ENCODE measurements around the gene AGRP. TPM values are rescaled to one million over a fixed set of nuclear protein-coding genes. Genes with fewer than 3 reads are reported as not detected.

The AGRP gene
- total RNA-seq, 1 donor from 2014 or later: not detected

DNA sequence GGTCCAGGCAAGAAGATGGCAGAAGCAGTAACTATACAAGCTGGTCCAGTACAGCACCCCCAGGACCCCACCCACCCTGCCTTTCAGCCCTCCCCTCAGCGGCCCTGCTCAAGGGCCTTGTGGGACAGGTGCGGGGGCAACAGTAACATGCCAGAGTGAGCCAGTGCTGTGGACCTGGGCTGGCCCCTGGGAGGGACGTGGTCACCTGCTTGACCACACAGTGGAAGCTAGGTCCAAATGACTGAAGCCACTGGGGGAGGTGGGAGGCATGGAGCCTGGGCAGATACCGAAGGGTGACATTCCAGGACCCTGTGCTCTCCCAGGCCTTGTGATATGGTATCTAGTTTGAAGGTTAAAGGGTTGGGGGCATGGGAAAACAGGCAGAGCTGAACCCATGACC lies 19.7 kb downstream of the AGRP start:
- no peak for DNase-seq (ENCODE audit: low spot score)

DNA sequence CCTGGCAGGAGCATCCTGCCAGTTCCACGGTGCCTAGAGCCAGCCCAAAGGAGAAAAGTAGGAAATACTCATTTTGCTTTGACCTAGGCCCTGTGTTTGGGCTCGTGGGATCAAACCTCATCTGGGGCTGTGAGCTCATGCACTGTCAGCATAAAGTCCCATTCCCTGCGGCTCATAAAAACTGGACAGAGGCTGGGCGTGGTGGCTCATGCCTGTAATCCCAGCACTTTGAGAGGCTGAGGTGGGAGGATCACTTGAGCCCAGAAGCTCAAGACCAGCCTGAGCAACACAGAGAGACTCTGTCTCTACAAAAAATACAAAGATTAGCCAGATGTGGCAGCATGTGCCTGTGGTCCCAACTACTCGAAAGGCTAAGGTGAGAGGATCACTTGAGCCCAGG lies 20.3 kb downstream of the AGRP start:
- DNase-seq (ENCODE audit: low spot score): no peak

DNA sequence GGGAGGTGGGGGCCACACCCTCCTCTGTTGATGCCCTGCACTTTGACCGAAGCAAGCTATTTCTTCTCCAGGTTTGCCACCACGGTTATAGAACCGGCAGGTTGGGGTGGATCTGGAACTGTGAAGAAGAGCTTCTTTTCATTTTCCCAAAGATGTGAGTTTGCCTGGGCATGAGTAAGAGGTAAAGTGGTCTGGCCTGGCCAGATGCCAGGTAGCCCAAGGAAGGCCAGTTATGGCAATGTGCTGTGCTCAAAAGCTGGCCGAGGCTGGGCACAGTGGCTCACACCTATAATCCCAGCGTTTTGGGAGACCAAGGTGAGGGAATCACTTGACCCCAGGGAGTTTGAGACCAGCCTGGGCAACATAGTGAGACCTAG lies 21.1 kb downstream of the AGRP start:
- no peak for DNase-seq (ENCODE audit: low spot score)

DNA sequence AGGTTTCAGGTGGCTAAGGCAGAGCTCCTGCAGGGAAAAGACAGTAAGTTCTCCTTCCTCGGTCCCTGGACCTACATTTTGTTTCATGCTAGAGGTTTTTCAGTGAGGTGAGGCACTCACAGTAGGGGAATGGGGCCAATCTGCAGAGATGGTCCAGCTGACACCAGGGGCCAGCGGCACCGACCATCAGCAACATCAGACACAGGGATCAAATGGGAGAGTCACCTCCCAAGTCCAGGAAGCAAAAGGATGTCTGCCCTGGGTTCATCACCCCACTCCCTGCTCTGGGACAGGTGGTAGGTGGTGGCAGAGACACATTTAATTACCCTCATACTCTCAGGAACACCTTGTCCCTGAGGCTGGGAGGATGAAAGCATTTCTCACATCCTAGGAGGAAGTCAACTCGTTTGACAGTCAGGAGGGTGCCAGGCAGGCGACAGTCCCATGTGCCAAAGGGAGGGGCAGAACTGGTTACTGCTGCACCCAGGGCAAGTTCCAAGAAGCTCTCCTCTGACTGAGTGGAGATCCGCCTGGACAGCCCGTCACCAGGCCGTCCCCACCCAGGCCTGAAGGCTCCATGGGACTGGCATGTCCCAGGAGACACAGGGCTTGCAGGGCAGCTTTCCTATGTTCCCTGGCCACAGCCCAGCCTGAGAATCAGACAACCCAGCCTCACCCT lies 21.6 kb downstream of the AGRP start:
- DNase-seq (ENCODE audit: low spot score): no peak

DNA sequence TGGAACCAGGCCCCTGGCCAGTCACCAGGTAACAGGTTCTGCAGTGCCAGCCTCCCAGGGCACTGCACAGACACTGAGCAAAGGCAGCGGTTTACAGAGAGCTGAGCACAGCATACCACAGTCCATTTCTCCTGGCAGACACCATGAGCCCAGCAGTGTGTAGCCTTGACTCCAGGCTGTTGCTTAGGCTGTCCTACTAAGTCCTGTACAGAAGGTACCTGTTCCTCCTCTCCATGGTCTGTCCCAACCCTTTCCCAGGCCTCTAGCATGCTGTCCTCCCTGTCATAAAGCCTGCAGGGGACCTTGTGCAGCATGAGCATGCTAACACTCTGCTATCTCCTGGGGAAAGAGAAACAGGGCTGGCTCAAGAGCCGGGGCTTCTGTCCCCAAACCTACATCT lies 22.4 kb downstream of the AGRP start:
- no peak for DNase-seq (ENCODE audit: low spot score)

DNA sequence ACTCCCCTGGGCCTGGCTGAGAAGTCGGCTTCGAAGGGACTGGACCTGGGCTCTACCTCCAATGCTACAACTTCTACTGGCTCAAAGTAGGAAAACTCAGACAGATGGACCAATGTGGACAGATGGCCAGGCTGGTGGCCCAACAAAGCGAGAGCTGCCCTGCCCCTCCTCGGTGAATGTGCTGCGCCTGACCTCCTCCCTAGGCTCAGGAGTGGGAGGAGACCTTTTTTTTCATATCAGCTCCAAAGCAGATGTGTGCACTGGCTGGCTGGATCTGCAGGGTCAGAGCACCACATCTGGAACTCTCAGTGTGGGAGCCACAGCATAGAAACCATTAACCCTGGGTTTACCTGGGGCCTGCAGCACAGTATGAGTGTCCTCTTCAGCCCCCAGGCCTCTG lies 23.2 kb downstream of the AGRP start:
- DNase-seq (ENCODE audit: low spot score): no peak

DNA sequence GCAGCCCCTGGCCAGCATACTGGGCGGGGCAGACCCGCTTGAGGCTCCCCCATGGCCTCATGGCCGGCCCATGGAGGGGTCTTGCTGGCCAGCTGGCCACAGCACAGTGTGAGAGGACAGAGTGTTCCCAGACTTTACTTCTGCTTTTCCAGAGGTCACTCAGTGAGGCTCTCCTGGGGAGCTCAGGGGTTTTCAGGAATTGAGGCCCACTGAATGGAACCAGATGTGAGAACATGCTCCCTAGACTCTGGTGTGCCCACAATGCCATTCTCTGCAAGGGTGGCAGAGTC lies 23.5 kb downstream of the AGRP start:
- DNase-seq (ENCODE audit: low spot score): no peak

DNA sequence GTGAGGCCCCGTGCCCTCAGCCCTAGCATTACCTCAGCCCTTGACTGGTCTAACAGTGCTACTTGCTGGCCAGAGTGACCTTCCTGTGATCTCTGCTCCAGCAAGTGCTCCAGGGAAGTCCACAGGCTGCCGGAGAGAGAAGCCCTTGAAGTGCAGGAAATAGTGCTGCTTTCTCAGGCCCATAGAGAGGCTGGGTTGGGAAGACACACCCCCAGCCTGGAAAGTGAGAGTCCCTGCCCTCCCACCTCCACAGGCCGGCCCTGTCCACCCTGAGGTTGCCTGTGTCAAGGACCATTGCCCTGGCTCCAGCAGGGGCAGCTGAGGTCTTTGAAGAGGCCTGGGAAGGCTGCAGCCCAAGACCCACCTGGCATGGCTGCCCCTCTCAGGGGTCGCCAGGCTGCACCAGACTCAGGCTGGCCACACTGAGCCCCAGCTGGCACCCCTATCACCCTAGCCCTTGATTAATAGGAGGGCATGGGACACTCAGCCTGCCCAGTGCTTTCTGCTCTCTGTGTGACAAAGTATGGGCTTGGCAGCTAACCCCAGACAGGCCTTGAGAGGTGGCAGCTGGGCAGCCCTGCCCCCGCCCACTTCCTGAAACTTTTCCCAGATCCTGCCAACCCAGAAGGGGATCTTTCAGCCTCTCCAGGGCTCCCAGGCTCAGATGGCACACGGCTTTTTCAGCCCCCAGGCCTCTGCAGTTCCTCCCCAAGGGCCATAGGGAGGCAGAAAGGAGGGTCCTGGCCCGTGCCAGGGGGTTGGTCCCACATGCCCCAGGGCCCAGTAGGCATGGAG lies 24.1 kb downstream of the AGRP start:
- no peak for DNase-seq (ENCODE audit: low spot score)

DNA sequence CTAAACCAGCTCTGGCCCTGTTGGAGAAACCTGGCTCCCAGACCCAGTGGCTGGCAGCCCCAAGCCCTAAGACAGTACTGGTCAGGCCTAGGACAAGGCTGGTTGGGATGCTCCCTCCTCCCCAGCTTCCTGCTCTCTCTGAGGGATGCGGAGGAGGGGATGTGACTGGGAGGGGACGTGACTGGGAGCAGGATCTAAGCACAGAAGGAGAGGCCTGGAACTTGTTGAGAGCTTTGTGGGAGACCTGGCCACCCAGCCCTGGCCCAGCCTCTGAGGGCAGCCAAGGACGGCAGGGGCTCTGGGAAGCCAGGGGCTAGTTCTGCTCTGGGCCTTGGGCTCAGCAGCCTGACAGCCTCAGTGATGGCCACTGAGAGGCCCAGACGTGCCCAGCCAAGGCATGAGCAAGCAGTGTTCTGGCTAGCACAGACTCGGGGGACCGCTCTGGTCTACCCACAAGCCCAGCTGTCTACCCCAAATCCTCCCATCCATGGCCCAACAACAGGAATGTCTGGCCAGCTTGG lies 25.2 kb downstream of the AGRP start:
- no peak for DNase-seq (ENCODE audit: low spot score)

DNA sequence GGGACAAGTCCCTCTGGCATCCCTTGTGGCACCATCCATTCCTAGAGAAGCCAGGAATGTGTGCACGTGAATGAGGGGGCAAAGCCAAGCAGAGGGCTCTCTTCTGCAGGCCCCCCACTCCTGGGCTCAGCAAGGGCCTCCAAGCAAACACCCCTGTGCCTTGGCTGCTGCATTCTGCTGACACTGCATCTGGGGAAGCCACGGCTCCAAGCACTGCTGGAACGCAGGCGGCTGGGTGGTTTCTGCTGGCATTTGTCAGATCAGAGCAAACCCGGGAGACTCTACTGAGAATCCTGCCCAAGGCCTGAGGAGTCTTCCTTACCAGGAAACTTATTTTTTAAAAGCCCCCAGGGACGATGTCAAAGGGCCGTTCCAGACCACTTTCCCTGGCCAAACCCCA lies 25.7 kb downstream of the AGRP start:
- DNase-seq (ENCODE audit: low spot score): no peak

DNA sequence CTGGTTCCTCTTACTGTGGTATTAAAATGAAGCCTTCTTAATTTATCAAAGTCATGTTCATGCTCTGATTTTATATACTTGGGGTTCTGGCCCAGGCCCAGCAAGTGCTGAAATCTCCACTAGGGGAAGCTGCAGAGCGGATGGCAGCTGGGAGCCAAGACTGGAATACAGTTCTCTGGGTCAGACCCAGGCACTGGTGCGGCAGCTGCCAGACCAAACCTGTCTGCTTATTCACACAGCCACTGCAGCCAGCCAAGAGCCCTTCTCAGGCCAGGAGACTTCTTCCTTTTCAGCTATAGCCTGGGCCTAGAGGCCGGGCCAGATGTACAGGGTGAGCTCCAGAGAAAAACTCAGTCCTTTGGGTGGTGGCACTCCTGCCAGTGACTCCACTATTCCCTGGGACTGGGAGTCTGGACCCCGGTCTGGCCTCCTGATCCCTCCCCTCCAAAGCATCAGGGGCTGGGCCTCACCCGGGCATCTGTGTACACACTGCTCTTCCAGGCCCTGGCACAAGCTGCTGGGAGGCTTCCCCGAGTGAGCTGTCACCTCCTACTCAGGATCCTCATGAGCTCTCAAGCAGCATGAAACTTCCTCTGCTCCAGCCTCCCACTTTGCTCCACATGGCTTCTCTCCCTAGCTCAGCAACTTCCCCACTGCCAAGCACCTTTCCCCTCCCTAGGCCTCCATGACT lies 26.8 kb downstream of the AGRP start:
- no peak for DNase-seq (ENCODE audit: low spot score)

DNA sequence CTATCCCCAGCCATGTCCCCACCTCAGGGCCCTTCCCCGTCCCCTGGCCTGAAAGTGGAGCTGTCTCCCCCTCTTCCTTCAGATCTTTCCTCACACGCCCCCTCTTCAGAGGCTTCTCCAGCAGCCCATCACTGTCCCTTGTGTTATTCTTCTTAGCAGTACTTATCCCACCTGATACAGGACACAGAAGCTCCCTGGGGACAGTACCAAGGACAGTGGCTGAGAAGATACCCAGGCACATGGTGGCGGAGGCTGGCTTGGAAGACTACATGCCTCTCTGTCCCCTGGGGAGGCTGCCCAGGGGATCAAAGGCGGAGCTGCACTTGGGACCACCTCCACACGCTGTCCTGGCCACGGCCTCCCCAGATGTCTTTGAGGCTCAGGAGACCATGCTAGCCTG lies 28.5 kb downstream of the AGRP start:
- DNase-seq (ENCODE audit: low spot score): no peak

DNA sequence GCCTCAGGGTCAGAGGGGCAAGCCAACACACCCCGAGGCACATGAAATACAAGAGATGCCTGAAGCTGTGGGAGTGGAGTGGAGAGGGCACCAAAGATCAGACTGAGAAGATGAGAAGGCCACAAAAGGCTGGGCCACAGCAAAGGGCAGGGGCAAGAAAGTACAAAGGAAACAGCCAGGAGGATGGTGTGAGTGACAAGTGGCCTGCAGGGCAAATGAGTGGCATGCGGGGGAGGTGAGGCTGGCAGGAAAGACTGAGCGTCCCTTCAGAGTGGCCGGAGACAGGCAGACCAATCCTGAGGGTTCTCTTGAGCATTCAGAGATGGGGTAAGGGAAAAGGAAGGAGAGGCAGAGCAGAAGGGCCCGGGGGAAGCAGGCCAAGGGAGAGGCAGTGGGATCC lies 29.2 kb downstream of the AGRP start:
- DNase-seq (ENCODE audit: low spot score): no peak

DNA sequence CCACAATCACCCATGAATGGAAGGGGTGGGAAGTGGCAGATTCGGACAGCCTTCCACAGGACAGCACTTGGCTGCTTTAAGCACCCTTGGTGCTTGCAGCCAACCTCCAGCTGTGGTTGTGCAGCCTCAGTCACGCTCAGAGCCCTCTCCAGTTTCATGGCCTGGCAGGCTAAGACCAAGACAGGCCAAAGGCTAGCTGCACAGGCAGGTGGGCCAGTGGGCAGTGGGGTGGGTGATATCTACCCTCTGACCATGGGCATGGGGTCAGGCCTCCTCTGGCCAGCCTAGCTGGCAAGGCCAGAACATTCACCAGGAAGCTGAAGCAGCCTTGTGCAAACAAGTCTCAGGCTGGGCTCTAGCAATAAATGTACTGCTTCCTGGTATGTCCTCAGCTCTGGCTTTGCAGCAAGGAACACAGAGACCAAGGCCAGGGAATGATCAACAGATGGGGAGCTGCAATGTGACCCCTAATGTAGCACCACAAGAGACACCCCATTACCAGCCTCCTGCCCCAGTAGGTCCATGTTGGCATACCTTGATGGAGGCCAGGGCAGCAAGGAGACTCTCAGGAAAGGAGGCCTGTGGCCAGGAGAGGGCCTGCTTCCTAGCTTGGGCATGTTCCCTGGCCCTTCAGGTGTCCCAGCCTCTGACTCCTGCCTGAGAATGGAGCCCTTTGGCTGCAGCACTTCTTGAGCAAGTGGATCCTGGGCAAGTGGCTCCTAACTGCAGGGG lies 31.5 kb downstream of the AGRP start:
- no peak for DNase-seq (ENCODE audit: low spot score)

DNA sequence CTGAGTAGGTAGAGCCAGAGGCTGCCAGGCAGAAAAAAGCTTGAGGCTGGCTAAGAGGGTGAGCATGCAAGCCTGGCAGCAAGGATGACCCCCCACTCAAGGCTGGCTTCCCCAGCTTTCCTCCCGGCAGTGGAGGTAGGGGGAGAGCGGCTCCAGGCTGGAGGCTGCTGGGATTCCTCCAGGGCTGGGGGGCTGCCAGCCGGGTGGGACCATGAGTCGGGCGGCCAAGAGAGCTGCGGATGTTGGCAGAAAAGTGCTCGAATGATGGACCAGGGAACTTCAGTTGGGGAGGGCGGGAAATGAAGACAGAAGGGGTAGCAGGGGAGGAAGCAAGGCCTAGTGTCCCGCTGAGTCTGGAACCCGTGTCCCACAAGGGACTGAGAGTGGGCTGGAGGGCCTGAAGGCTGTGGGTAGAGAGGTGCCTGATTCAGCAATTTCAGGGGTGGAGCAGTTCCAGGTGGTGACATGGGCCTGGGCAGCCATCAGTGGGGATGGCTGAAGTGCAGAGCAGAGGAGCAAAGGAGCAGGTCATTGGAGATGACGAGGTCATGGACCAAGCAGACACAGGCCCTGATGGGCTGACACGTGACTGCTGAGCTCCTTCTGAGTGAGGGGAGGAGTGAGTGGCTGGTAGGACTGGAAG lies 32.2 kb downstream of the AGRP start:
- DNase-seq (ENCODE audit: low spot score): no peak

DNA sequence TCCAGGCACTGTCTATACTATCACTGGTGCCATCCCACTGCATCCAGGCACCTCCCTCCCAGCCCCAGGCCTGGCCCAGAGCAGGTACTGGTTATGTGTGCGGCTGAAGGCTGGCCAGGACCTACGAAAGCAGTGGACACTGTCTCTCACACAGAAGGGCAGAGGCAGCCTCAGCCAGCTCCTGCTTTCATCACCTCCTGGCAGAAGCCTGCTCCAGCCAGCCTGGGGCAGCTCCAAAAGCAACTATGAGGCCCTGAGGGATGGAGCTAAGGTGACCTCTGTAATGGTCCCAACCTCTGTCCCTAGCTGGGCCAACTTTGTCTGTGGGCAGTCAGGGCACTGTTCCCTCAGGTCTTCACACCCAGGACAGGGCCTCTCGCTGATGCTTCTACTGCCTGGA lies 33.6 kb downstream of the AGRP start:
- DNase-seq (ENCODE audit: low spot score): no peak

DNA sequence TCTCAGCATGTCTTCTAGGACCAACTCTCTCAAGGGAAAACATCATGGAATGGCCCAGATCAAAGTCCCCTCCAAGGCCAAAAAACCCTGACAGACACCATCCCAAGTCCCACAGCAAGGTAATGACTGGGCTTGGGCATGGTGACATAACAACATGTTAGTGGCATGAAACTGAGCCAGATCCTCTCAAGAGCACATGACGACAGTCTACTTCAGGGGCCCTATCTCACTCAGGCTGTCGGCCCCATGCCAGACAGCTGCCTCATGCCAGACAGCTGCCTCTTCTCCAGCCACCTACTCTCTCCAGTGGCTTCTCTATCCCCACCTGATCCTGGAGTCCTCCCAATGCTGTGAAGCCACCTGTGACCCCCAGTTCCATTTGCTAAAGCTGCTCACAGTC lies 34.0 kb downstream of the AGRP start:
- DNase-seq (ENCODE audit: low spot score): no peak

DNA sequence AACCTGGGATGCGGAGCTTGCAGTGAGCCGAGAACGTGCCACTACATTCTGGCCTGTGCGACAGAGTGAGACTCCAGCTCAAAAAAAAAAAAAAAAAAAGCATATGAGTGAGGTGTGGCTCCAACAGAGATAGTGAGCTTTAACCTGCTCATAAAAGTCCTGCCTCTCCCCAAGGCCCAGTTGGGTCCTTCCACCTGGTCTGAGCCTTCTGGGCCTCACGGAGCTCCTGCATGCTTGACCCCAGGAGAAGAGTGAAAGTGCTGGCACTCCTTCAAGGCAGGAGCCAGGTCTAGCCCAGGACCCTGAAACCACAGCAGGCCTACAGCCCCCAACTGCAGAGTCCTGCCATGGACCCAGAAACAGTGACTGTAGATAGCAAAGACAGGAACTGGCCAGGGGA lies 34.8 kb downstream of the AGRP start:
- DNase-seq (ENCODE audit: low spot score): no peak

DNA sequence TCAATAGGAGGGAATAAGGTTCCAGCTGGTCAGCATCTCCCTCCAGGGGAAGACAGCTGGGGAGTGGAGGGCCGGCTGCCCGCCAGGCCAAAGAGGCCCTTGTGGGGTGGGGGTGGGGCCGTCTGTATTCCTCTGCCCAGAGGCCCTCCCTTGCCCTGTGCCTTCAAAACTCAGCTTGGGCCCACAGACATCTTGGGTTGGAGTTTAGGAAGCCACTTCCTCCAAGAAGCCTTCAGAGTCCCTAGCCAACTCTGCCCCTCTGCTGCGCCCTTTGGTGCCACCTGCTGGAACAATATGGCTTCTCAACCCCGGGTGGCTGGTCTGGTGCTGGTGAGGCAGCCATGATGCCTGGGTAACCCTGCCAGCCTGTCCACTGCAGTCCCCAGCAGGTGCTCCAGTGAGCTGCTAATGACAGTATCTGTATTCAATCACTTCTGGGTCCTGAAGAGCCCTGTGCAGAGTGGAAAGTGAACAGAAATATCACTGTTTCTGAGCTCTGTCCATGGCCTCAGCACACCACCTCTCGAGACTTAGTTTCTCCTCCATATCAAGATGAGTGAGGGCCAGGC lies 35.8 kb downstream of the AGRP start:
- no peak for DNase-seq (ENCODE audit: low spot score)

DNA sequence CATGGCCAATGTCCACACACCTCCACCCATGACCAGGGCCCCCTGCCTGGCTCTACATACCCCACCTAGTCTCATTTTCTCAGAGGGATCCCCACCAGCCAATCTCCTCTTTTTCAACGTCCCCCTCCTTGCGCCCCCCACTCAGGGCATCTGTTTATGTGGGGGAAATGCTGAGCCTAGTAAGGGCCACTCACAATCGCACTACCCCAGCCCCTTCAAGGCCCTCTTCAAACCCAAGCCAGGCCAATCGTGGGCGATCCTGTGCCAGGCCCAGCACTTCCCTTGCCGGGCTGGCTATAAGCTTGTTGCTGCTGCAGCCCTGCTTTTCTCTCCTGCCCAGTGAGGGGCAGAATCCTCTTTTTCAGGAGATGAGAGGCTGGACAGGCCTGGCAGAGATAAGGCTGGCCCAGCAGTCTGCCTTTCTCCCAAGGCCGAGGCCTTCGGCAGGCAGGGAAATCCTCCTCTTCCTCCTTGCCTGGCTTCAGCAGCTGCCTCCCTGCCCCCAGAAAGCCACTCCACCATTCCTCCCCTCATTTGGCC lies 36.3 kb downstream of the AGRP start:
- DNase-seq (ENCODE audit: low spot score): no peak
